HepG2 (cell line): ENCODE measurements around the gene CSMD2. TPM values are rescaled to one million over a fixed set of nuclear protein-coding genes. Genes with fewer than 3 reads are reported as not detected.

Source experiments
- ATAC-seq: fragments of 200-7000 bp; cut with Tn5 transposase; 3 replicates; pipeline ENCODE4 v1.9.1; 2020; ENCODE audit warnings: mild to moderate bottlenecking, moderate library complexity
- BruUV-seq: library from RNA; stranded (reverse); fragments of 400-500 nt; replicated peaks from 2 replicates; lab custom pipeline; 2021; lab: Mats Ljungman, UMichigan
- CTCF ChIA-PET: fragments of 300-600 bp; formaldehyde crosslinking; extraction: SDS; loops from one replicate; lab custom pipeline; 2021; ENCODE audit warnings: low total read pairs, inconsistent platforms, low intra/inter-chr PET ratio; lab: Yijun Ruan, JAX
- POLR2A ChIA-PET: fragments of 350-600 bp; sonication (Branson Sonifier 250); formaldehyde crosslinking; loops from one replicate; lab custom pipeline; 2020; ENCODE audit warnings: antibody characterized with exemption, inconsistent platforms; lab: Yijun Ruan, JAX
- DNase-seq: peaks from one replicate; pipeline ENCODE4 v3.0.0-alpha.2; 2015; ENCODE audit warnings: low spot score
- FAIRE-seq: peaks from 3 replicates; lab custom pipeline; 2011; peaks lifted over from hg19 to GRCh38; lab: Jason Lieb, UNC
- H2AFZ ChIP-seq: one replicate; pipeline ENCODE4 v1.6.1; 2011; ENCODE audit warnings: low read length, inconsistent platforms
- H3K27ac ChIP-seq: fragments of 300-600 bp; 3 replicates; pipeline ENCODE4 v1.8.0; 2011; ENCODE audit warnings: mixed run types, mild to moderate bottlenecking, mixed read lengths, low read length, inconsistent platforms; ENCODE audit not compliant: insufficient read depth; ENCODE audit errors: extremely low read length
- H3K27me3 ChIP-seq, 2 experiments: fragments of 200-600 bp in 1 of 2; 2 replicates in 1 of 2; 3 replicates in 1 of 2; pipeline versions ENCODE4 v1.6.0 to v1.8.0; 2011; ENCODE audit warnings: low read length in 2 of 2, mild to moderate bottlenecking in 2 of 2, moderate library complexity in 2 of 2, inconsistent platforms in 1 of 2; ENCODE audit not compliant: insufficient read depth in 2 of 2, control insufficient read depth in 1 of 2
- H3K36me3 ChIP-seq, 2 experiments: fragments of 200-600 bp in 1 of 2; replicated peaks in 1 of 2; 2 replicates in 1 of 2; 3 replicates in 1 of 2; pipeline versions ENCODE4 v1.5.1 to v1.8.0; 2011; ENCODE audit warnings: low read length in 2 of 2, inconsistent platforms in 1 of 2; ENCODE audit not compliant: insufficient read depth in 2 of 2, control insufficient read depth in 1 of 2
- H3K4me1 ChIP-seq: 2 replicates; pipeline ENCODE4 v1.5.1; 2012; ENCODE audit warnings: low read length, inconsistent platforms; ENCODE audit not compliant: insufficient read depth
- H3K4me2 ChIP-seq: 2 replicates; pipeline ENCODE4 v1.6.0; 2011; ENCODE audit warnings: low read depth, low read length, inconsistent platforms
- H3K4me3 ChIP-seq, 3 experiments: fragments of 200-600 bp in 1 of 3; sonication (generic), shearing (Covaris generic) in 1 of 3; replicated peaks in 1 of 3; 2 replicates each; pipeline ENCODE4 v1.5.1; 2011 to 2016; ENCODE audit warnings: low read length in 3 of 3, inconsistent platforms in 2 of 3, low read depth in 2 of 3, mild to moderate bottlenecking in 2 of 3, control low read depth in 1 of 3, mixed read lengths in 1 of 3; ENCODE audit not compliant: insufficient read depth in 1 of 3
- H3K79me2 ChIP-seq: one replicate; pipeline ENCODE4 v1.6.1; 2011; ENCODE audit warnings: low read length, inconsistent platforms; ENCODE audit not compliant: insufficient read depth
- H3K9ac ChIP-seq: 2 replicates; pipeline ENCODE4 v1.6.0; 2011; ENCODE audit warnings: mild to moderate bottlenecking, low read depth, low read length, inconsistent platforms; ENCODE audit not compliant: insufficient read depth
- H3K9me3 ChIP-seq: 2 replicates; pipeline ENCODE4 v1.5.1; 2012; ENCODE audit warnings: mild to moderate bottlenecking, low read length
- H4K20me1 ChIP-seq: 2 replicates; pipeline ENCODE4 v1.6.0; 2011; ENCODE audit warnings: inconsistent platforms, mild to moderate bottlenecking, low read length, moderate library complexity; ENCODE audit not compliant: insufficient read depth
- ATF7-NPFF ChIP-seq: sonication (generic); formaldehyde crosslinking; IDR thresholded peaks from 2 replicates; pipeline ENCODE4 v1.8.1; 2023; ENCODE audit warnings: mild to moderate bottlenecking, low read depth, missing genetic modification reagents, moderate library complexity
- CEBPZ ChIP-seq: IDR thresholded peaks from 2 replicates; pipeline ENCODE4 v1.6.1; 2012; ENCODE audit warnings: low read length, improper control_type of control experiment
- GABPA ChIP-seq, 2 experiments: IDR thresholded peaks; 2 replicates each; pipeline ENCODE4 v1.6.1; 2011 to 2016; ENCODE audit warnings: low read depth in 2 of 2, low read length in 1 of 2, missing biosample characterization in 1 of 2, missing genetic modification characterization in 1 of 2
- PHF20 ChIP-seq: sonication (generic); formaldehyde crosslinking; IDR thresholded peaks from 2 replicates; pipeline ENCODE4 v1.5.0; 2020; ENCODE audit warnings: mild to moderate bottlenecking, missing genetic modification reagents
- PRDM10 ChIP-seq: sonication (generic); formaldehyde crosslinking; IDR thresholded peaks from 2 replicates; pipeline ENCODE4 v1.4.0; 2020; ENCODE audit warnings: low read depth, missing genetic modification reagents
- REXO4 ChIP-seq: sonication (generic); formaldehyde crosslinking; IDR thresholded peaks from 2 replicates; pipeline ENCODE4 v1.8.0; 2022; ENCODE audit warnings: missing genetic modification reagents, mild to moderate bottlenecking, borderline replicate concordance
- ZBTB49 ChIP-seq: sonication (generic); formaldehyde crosslinking; IDR thresholded peaks from 2 replicates; pipeline ENCODE4 v1.4.0; 2020; ENCODE audit warnings: missing genetic modification reagents, borderline replicate concordance
- ZC3H4 ChIP-seq: sonication (generic); formaldehyde crosslinking; IDR thresholded peaks from 2 replicates; pipeline ENCODE4 v1.4.0; 2020; ENCODE audit warnings: missing genetic modification reagents, borderline replicate concordance
- ZNF512 ChIP-seq: sonication (generic); formaldehyde crosslinking; IDR thresholded peaks from 2 replicates; pipeline ENCODE4 v1.4.0; 2020; ENCODE audit warnings: mild to moderate bottlenecking, missing genetic modification reagents
- ZNF619 ChIP-seq: sonication (generic); formaldehyde crosslinking; IDR thresholded peaks from 2 replicates; pipeline ENCODE4 v1.4.0; 2020; ENCODE audit warnings: mild to moderate bottlenecking, missing genetic modification reagents
- WGBS: methylation state at CpG from one replicate; pipeline ENCODE4 v1.1.6; 2017; ENCODE audit warnings: low lambda C conversion rate; 5-methylcytosine and 5-hydroxymethylcytosine counted together
- in situ Hi-C: cut with HindIII; loops from 2 replicates; pipeline ENCODE4 v1.10.0; 2017; ENCODE audit warnings: low pct_unique_long_range_greater_than_20kb; ENCODE audit not compliant: extremely low pct_ligation_motif_present
- intact Hi-C: fragments of 100-400 bp; cut with micrococcal nuclease; formaldehyde crosslinking; loops from one replicate; pipeline ENCODE4 v1.10.0; 2022; ENCODE audit not compliant: unreplicated experiment
- polyA plus RNA-seq, 8 experiments: library from polyadenylated mRNA; depleted of rRNA in 3 of 8; stranded (reverse) in 7 of 8; unstranded in 1 of 8; fragments of >200 nt; fragmentation: Illumina TruSeq in 4 of 8; extraction: Trizol in 4 of 8; gene quantifications; 2 replicates each; pipeline versions ENCODE4 v1.2.1 to v1.2.3, GENCODE V29; 2011 to 2016; ENCODE audit warnings: low read depth in 4 of 8, missing spikeins in 1 of 8, mixed read lengths in 1 of 8; ENCODE audit not compliant: insufficient read depth in 1 of 8
- total RNA-seq, 5 experiments: library from RNA; depleted of rRNA; stranded (reverse); fragments of >200 nt; fragmentation: Illumina TruSeq; extraction: Trizol; gene quantifications; 2 replicates each; pipeline ENCODE4 v1.2.3, GENCODE V29; 2016; ENCODE audit warnings: low read depth in 1 of 5
- TF ChIP-seq, protein P1 (sequence below): sonication (generic); formaldehyde crosslinking; IDR thresholded peaks from 2 replicates; pipeline ENCODE4 v1.4.0; 2020; ENCODE audit warnings: mild to moderate bottlenecking, low read depth, missing genetic modification reagents

Gene CSMD2
- total and polyA plus RNA-seq, 2 of the 13 experiments (the other 11 are each of a cell fraction or from before 2014, with no cell fraction given), result not detected

DNA sequence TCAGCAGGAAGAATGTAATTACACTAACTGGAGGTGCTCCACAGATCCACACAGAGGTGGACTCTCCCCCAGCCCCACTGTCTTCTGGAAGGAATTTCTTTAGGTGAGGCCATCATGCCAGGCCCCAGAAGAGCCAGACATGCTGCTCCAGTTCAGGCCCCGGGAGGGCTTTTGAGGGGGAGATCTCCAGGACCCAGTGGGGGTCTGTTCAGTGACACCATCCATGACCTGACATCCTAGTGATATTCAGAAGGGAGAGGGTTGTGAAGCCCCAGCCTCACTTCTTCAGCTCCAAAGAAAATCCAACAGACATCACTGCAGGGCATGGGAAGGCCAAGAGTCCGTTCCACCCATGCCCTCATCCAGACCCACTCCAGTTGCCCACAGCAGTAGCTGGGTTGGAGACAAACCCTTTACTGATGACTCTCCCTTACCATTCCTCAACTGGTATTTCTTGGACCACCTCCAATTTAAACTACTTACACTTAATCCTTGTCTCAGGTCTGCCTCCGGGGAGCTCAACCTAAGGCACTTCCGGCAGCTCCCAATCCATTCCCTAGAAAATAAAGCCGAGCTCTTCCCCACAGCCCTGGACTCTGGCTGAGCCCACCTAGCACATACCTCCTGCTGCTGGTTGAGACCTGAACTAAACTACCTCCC, 39.2 kb downstream of the CSMD2 start:
- 6% methylated on average over 5 of the region's 5 CpGs for WGBS
- no peaks in the 10 kb centered on the region for H3K79me2 ChIP-seq
- no peaks in the 10 kb centered on the region for H4K20me1 ChIP-seq
- intact Hi-C loops, result no loop called here
- H3K4me2 ChIP-seq, result no peak overlapping the region
- FAIRE-seq, result no peak
- no peaks in the 10 kb centered on the region; a peak in 1 of 5 replicates for H3K27me3 ChIP-seq
- no peak for ATAC-seq
- in situ Hi-C loops, result no loop called here
- DNase-seq, result no peak
- BruUV-seq, result no TSS peak
- no peak overlapping the region for H3K4me3 ChIP-seq
- no peaks in the 10 kb centered on the region; the same call in 1 of the 2 replicates for H3K9me3 ChIP-seq
- no peak overlapping the region for H3K9ac ChIP-seq
- no peak overlapping the region for H3K27ac ChIP-seq
- no peaks in the 10 kb centered on the region for H3K36me3 ChIP-seq
- no peak overlapping the region for H2AFZ ChIP-seq
- CTCF ChIA-PET, result no interaction called here
- H3K4me1 ChIP-seq, result no peaks in the 10 kb centered on the region
- POLR2A ChIA-PET, result no interaction called here
- TF ChIP-seq REXO4 (no peak), ZNF619 (CRISPR knock-in tag) (no peak), CEBPZ (no peak), ATF7-NPFF (CRISPR knock-in tag) (no peak), PRDM10 (CRISPR knock-in tag) (no peak), PHF20 (CRISPR knock-in tag) (no peak), ZBTB49 (CRISPR knock-in tag) (no peak), GABPA (IDR thresholded peaks at IDR 0.05; ENCODE audit: low read depth, low read length) (no peak), GABPA (CRISPR knock-in tag; IDR thresholded peaks at IDR 0.05; ENCODE audit: low read depth) (no peak), ZNF512 (CRISPR knock-in tag) (no peak), ZC3H4 (no peak)
- TF ChIP-seq, protein P1, sequence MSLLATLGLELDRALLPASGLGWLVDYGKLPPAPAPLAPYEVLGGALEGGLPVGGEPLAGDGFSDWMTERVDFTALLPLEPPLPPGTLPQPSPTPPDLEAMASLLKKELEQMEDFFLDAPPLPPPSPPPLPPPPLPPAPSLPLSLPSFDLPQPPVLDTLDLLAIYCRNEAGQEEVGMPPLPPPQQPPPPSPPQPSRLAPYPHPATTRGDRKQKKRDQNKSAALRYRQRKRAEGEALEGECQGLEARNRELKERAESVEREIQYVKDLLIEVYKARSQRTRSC (CRISPR knock-in tag), result no peak
